SU-DHL-6 (cell line): Measurements from ENCODE around the gene RFC2.

Experiments used
- H2AFZ ChIP-seq: fragments of 200-600 bp; sonication (generic); 2 replicates; pipeline ENCODE4 v1.6.1; 2014; ENCODE audit warnings: low read depth, mild to moderate bottlenecking, moderate library complexity, mixed read lengths, antibody characterized with exemption, low read length; ENCODE audit not compliant: severe bottlenecking
- H3F3A ChIP-seq: fragments of 200-600 bp; shearing (Covaris generic); 2 replicates; pipeline ENCODE4 v1.6.0; 2016; ENCODE audit warnings: antibody characterized with exemption, mild to moderate bottlenecking; ENCODE audit not compliant: insufficient read depth
- H3K27ac ChIP-seq: fragments of 200-600 bp; sonication (generic); 2 replicates; pipeline ENCODE4 v1.5.1; 2016; ENCODE audit warnings: low read depth, mild to moderate bottlenecking, low read length, moderate library complexity, mixed read lengths
- H3K27me3 ChIP-seq: fragments of 200-600 bp; sonication (generic), shearing (Covaris generic); 2 replicates; pipeline ENCODE4 v1.6.0; 2014; ENCODE audit warnings: mild to moderate bottlenecking, low read length
- H3K36me3 ChIP-seq: fragments of 200-600 bp; sonication (generic); 2 replicates; pipeline ENCODE4 v1.6.1; 2014; ENCODE audit warnings: mild to moderate bottlenecking, low read length, mixed read lengths
- H3K4me2 ChIP-seq: fragments of 300-600, 200-600 bp; shearing (Covaris generic), sonication (generic); 2 replicates; pipeline ENCODE4 v1.6.0; 2014; ENCODE audit warnings: low read length, low read depth, mild to moderate bottlenecking; ENCODE audit not compliant: poor library complexity, severe bottlenecking
- H3K4me3 ChIP-seq: fragments of 200-600 bp; sonication (generic); 2 replicates; pipeline ENCODE4 v1.5.1; 2014; ENCODE audit warnings: antibody characterized with exemption, low read length, mild to moderate bottlenecking, mixed read lengths; ENCODE audit not compliant: insufficient read depth, poor library complexity, severe bottlenecking
- H3K79me2 ChIP-seq: fragments of 200-600 bp; sonication (generic); 2 replicates; pipeline ENCODE4 v1.6.1; 2014; ENCODE audit warnings: mild to moderate bottlenecking, low read length, moderate library complexity; ENCODE audit not compliant: insufficient read depth
- H3K9ac ChIP-seq: fragments of 200-600 bp; sonication (generic); 2 replicates; pipeline ENCODE4 v1.7.0; 2014; ENCODE audit warnings: mild to moderate bottlenecking, low read length
- H3K9me2 ChIP-seq: fragments of 200-600 bp; sonication (generic); replicated peaks from 2 replicates; pipeline ENCODE4 v1.6.1; 2014; ENCODE audit warnings: low read length; ENCODE audit not compliant: insufficient read depth
- H3K9me3 ChIP-seq: fragments of 200-600 bp; sonication (generic); 2 replicates; pipeline ENCODE4 v1.6.1; 2014; ENCODE audit warnings: low read length, mixed read lengths; ENCODE audit not compliant: insufficient read depth
- H4K20me1 ChIP-seq: fragments of 200-600 bp; sonication (generic); 2 replicates; pipeline ENCODE4 v1.6.1; 2014; ENCODE audit warnings: low read depth, mild to moderate bottlenecking, antibody characterized with exemption, low read length, moderate library complexity, mixed read lengths
- CTCF ChIP-seq: fragments of 200-600 bp; sonication (generic); IDR thresholded peaks from one replicate; pipeline ENCODE4 v1.5.1; 2017; ENCODE audit warnings: antibody characterized with exemption, mild to moderate bottlenecking, low read length, moderate library complexity; ENCODE audit not compliant: insufficient read depth, poor library complexity, severe bottlenecking
- EZH2phosphoT487 ChIP-seq: fragments of 200-600 bp; sonication (generic), shearing (Covaris generic); conservative IDR thresholded peaks from 2 replicates; pipeline ENCODE4 v1.6.1; 2018; ENCODE audit warnings: mild to moderate bottlenecking, antibody characterized with exemption, low read length, moderate library complexity, mixed read lengths

The RFC2 gene

GRCh38 chr7:74286131-74286530 lies 31.9 kb upstream of the RFC2 start:
- TF ChIP-seq EZH2phosphoT487 (no peak), CTCF (no peak)
- Histone ChIP-seq H3K79me2 (no peaks in the 10 kb centered on the region), H3K27me3 (no peaks in the 10 kb centered on the region), H3K27ac (no peak overlapping the region), H3K9me3 (no peaks in the 10 kb centered on the region), H3K4me2 (no peak overlapping the region), H3K4me3 (no peak overlapping the region), H4K20me1 (no peaks in the 10 kb centered on the region), H3K36me3 (no peaks in the 10 kb centered on the region), H3K9ac (no peak overlapping the region), H2AFZ (no peak overlapping the region), H3K9me2 (no peaks in the 10 kb centered on the region), H3F3A (no peaks in the 10 kb centered on the region)

- Histone ChIP-seq H3K4me2 (no peak overlapping the region), H2AFZ (no peak overlapping the region), H3F3A (no peaks in the 10 kb centered on the region), H3K9me2 (no peaks in the 10 kb centered on the region), H3K9me3 (no peaks in the 10 kb centered on the region), H3K4me3 (no peak overlapping the region), H3K9ac (no peak overlapping the region), H3K36me3 (no peaks in the 10 kb centered on the region), H3K27me3 (no peaks in the 10 kb centered on the region), H3K79me2 (no peaks in the 10 kb centered on the region), H3K27ac (no peak overlapping the region), H4K20me1 (no peaks in the 10 kb centered on the region)
- TF ChIP-seq CTCF (no peak), EZH2phosphoT487 (no peak)
Measured at GRCh38 chr7:74284781-74285259, 30.6 kb upstream of the RFC2 start.

- no peak overlapping the region for H3K27ac ChIP-seq
- no peak overlapping the region for H3K4me2 ChIP-seq
- H3K79me2 ChIP-seq: no peaks in the 10 kb centered on the region
- no peaks in the 10 kb centered on the region for H3K9me3 ChIP-seq
- H3K9me2 ChIP-seq: no peaks in the 10 kb centered on the region
- H3K9ac ChIP-seq: no peak overlapping the region
- no peaks in the 10 kb centered on the region for H3K27me3 ChIP-seq
- H3F3A ChIP-seq: no peaks in the 10 kb centered on the region
- TF ChIP-seq CTCF (no peak), EZH2phosphoT487 (no peak)
- no peak overlapping the region for H3K4me3 ChIP-seq
- no peak overlapping the region for H2AFZ ChIP-seq
- H3K36me3 ChIP-seq: no peaks in the 10 kb centered on the region
- no peaks in the 10 kb centered on the region for H4K20me1 ChIP-seq
Measured at GRCh38 chr7:74283858-74284447, 29.8 kb upstream of the RFC2 start.
